NCI-H146 treated with DMSO at 0.1 percent for 48 hours (cell line): ENCODE measurements around the gene NDUFAF8.

Source experiments
- DNase-seq: peaks from one replicate; lab custom pipeline; 2025; ENCODE audit not compliant: unreplicated experiment; lab: John Stamatoyannopoulos, UW

The NDUFAF8 gene

GRCh38 chr17:81238490-81238814 lies 666 bp upstream of the NDUFAF8 start:
- no peak for DNase-seq

GRCh38 chr17:81239714-81240555 lies 817 bp downstream of the NDUFAF8 start:
- no peak for DNase-seq

GRCh38 chr17:81240761-81241160 lies 1.6 kb downstream of the NDUFAF8 start:
- no peak for DNase-seq

- no peak for DNase-seq
Measured at GRCh38 chr17:81241203-81241602, 2.1 kb downstream of the NDUFAF8 start.

GRCh38 chr17:81241648-81242420 lies 2.7 kb downstream of the NDUFAF8 start:
- no peak for DNase-seq

- DNase-seq: no peak
Measured at GRCh38 chr17:81242421-81243332, 3.6 kb downstream of the NDUFAF8 start.

- DNase-seq: no peak
Measured at GRCh38 chr17:81243333-81243664, 4.2 kb downstream of the NDUFAF8 start.

GRCh38 chr17:81244358-81245023 lies 5.4 kb downstream of the NDUFAF8 start:
- no peak for DNase-seq

GRCh38 chr17:81245024-81245664 lies 6.0 kb downstream of the NDUFAF8 start:
- DNase-seq: no peak

GRCh38 chr17:81245665-81246342 lies 6.7 kb downstream of the NDUFAF8 start:
- no peak for DNase-seq

- no peak for DNase-seq
Measured at GRCh38 chr17:81246343-81246670, 7.2 kb downstream of the NDUFAF8 start.

GRCh38 chr17:81246679-81247338 lies 7.7 kb downstream of the NDUFAF8 start:
- no peak for DNase-seq

GRCh38 chr17:81247339-81247990 lies 8.3 kb downstream of the NDUFAF8 start:
- no peak for DNase-seq

GRCh38 chr17:81248649-81249048 lies 9.5 kb downstream of the NDUFAF8 start:
- DNase-seq: no peak

- DNase-seq: no peak
Measured at GRCh38 chr17:81249223-81250040, 10.3 kb downstream of the NDUFAF8 start.

GRCh38 chr17:81250286-81251093 lies 11.4 kb downstream of the NDUFAF8 start:
- DNase-seq: no peak

GRCh38 chr17:81251094-81251708 lies 12.1 kb downstream of the NDUFAF8 start:
- DNase-seq: no peak
